Motor neuron (in vitro differentiated cells): Measurements from ENCODE around the gene KANTR. TPM values are rescaled to one million over a fixed set of nuclear protein-coding genes. Genes with fewer than 3 reads are reported as not detected.

Experiments used
- ATAC-seq, 8 experiments: fragments of 200-7000 bp; cut with Tn5 transposase; replicated peaks in 6 of 8; 2 replicates each; pipeline ENCODE4 v1.8.0; 2021; ENCODE audit warnings: mild to moderate bottlenecking in 8 of 8, moderate library complexity in 8 of 8
- H3K27ac ChIP-seq, 2 donors: fragments of 250-450 bp; sonication (Bioruptor Pico); 2 replicates each; pipeline ENCODE4 v1.9.0; 2021; ENCODE audit warnings: antibody characterized with exemption in 2 of 2, mild to moderate bottlenecking in 2 of 2, moderate library complexity in 1 of 2
- H3K4me1 ChIP-seq, 2 donors: fragments of 250-450 bp; sonication (Bioruptor Pico); replicated peaks in 1 of 2; 2 replicates each; pipeline ENCODE4 v1.6.1; 2021; ENCODE audit warnings: antibody characterized with exemption in 2 of 2, mild to moderate bottlenecking in 2 of 2, moderate library complexity in 1 of 2
- H3K4me3 ChIP-seq, 5 donors: fragments of 250-450 bp; sonication (Bioruptor Pico); 2 replicates each; pipeline ENCODE4 v1.9.0; 2021; ENCODE audit warnings: antibody characterized with exemption in 5 of 5, mild to moderate bottlenecking in 5 of 5, moderate library complexity in 4 of 5
- WGBS, 10 experiments: fragments of 450-650 bp; shearing (Covaris generic); methylation state at CpG; one replicate each; pipeline ENCODE4 v1.0.0; 2022; 5-methylcytosine and 5-hydroxymethylcytosine counted together
- in situ Hi-C, 9 experiments: fragments of 400-800 bp; cut with MboI; loops; one replicate each; pipeline ENCODE4 v1.15.0; 2021; ENCODE audit warnings: low sequenced_read_pairs in 9 of 9, low pct_unique_long_range_greater_than_20kb in 2 of 9; ENCODE audit not compliant: unreplicated experiment in 9 of 9
- total RNA-seq, 8 experiments: library from RNA; unstranded; fragments of 300-600 nt; gene quantifications; 2 replicates each; pipeline versions ENCODE4 v1.2.3 to v1.2.4, GENCODE V29; 2022

The KANTR gene, protein sequence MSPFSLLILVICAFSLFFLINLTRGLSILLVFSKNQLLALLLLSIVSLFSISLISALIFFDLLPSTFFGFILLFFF
- 10 to 100 TPM in 6 of 8 experiments, 1 to 10 TPM in 2; 7.0 to 26.9 (median 18.3) TPM for total RNA-seq

DNA sequence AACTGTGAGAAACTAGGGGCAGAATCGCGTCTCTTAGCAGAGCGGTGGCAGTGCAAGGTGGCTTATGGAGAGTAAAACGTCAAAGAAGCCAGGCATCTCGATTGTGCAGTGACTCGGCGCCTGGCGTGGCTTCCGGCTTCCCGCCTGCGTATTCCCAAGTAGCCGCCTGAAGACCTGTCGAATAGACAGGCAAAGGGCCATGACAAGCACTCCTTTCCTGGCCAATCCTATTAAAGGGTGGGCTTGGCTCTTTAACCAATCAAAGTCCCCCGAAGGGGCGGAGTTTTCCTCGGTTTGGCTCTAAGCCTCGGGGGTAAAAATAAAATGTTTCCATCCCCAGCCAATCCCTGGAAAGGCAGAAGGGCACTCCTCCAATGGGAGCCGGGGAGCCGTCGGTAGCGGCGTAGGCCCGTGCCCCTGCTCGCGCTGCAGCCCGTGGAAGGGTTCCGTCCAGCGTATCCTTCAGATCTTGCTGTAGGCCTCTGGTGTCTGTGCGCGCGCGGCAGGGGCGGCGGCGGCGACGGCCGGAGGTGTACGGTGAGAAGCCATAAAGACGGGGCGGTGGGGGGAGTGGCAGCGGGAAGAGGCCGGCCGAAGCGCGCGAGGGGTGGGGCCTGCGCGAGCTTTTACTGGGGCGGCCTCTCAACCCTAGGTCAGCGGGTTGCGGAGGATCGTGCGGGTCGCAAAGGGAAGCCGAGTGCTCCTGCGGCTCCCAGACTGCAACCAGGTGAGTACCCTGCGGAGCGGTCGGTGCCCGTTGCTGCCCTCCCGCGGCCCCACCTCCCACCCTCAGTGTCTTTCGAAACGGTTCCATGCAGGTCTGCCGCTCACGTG lies at the start of gene KANTR:
KANTR (plus strand) TSS at position 395 of the 834 bp plus-strand sequence. CDS start 30,131 bp downstream, outside the sequence.
- peak within 1 kb of the TSS; percentile 45 to 84 (median 56) for H3K4me3 ChIP-seq
- H3K27ac ChIP-seq = peak within 1 kb of the TSS; percentile 79 to 85
- in situ Hi-C loops = no loop called here
- no peaks in the 10 kb centered on the region for H3K4me1 ChIP-seq
- peak; percentile 81 to 93 (median 90) for ATAC-seq
- WGBS, 10 experiments = 19% methylated on average over 7 of the region's 67 CpGs; no CpG with 5 or more reads in 9 of the 10 experiments

GRCh38 chrX:53044995-53045394 lies 48.9 kb upstream of the KANTR start:
- ATAC-seq = no peak
- no peak overlapping the region for H3K4me3 ChIP-seq
- 33 to 100% (median 63%) methylated on average over 2 to 5 of the region's 5 CpGs; no CpG with 5 or more reads in 5 of the 10 experiments for WGBS, 10 experiments
- H3K27ac ChIP-seq = no peak overlapping the region
- H3K4me1 ChIP-seq = peaks cover 3 to 7% of the 10 kb centered on the region in 2 donors
- in situ Hi-C loops = no loop called here

- in situ Hi-C loops = no loop called here
- no peak for ATAC-seq
- H3K27ac ChIP-seq = no peak overlapping the region
- no peak overlapping the region for H3K4me3 ChIP-seq
- peaks cover 7 to 9% of the 10 kb centered on the region in 2 donors for H3K4me1 ChIP-seq
- WGBS, 10 experiments = 78 to 100% (median 100%) methylated on average over 1 to 4 of the region's 6 CpGs; no CpG with 5 or more reads in 7 of the 10 experiments
Observed at GRCh38 chrX:53047228-53047627, 46.7 kb upstream of the KANTR start.

GRCh38 chrX:53048169-53049126 lies 45.5 kb upstream of the KANTR start, which contains the start of gene GPR173:
TSS of gene GPR173 (plus strand) at chrX:53048789. CDS start at chrX:53076622, 27,833 bp downstream.
- Histone ChIP-seq H3K27ac (peak within 1 kb of the TSS; percentile 99), H3K4me1 (peaks cover 7 to 16% of the 10 kb centered on the region in 2 donors), H3K4me3 (peak within 1 kb of the TSS; percentile 88 to 99 (median 93))
- ATAC-seq = peak; percentile 82 to 94 (median 92)
- in situ Hi-C loops = no loop called here
- WGBS, 10 experiments = 17% methylated on average over 1 of the region's 38 CpGs; no CpG with 5 or more reads in 9 of the 10 experiments

- Histone ChIP-seq H3K4me3 (peak overlapping the region; percentile 88 to 99 (median 93)), H3K4me1 (peaks cover 7 to 20% of the 10 kb centered on the region in 2 donors), H3K27ac (peak overlapping the region; percentile 99)
- peak in 3 of 8 experiments; percentile 4 to 9 (median 5) for ATAC-seq
- in situ Hi-C loops = no loop called here
- WGBS, 10 experiments = no CpG with 5 or more reads among the region's 8 CpGs
Observed at GRCh38 chrX:53049127-53049517, 44.8 kb upstream of the KANTR start.

- in situ Hi-C loops = no loop called here
- Histone ChIP-seq H3K4me1 (peaks cover 7 to 20% of the 10 kb centered on the region in 2 donors), H3K27ac (no peak overlapping the region), H3K4me3 (peak overlapping the region; percentile 88 to 99 (median 93))
- no peak for ATAC-seq
- 80% methylated on average over 1 of the region's 6 CpGs; no CpG with 5 or more reads in 9 of the 10 experiments for WGBS, 10 experiments
Observed at GRCh38 chrX:53050841-53051240, 43.1 kb upstream of the KANTR start.

DNA sequence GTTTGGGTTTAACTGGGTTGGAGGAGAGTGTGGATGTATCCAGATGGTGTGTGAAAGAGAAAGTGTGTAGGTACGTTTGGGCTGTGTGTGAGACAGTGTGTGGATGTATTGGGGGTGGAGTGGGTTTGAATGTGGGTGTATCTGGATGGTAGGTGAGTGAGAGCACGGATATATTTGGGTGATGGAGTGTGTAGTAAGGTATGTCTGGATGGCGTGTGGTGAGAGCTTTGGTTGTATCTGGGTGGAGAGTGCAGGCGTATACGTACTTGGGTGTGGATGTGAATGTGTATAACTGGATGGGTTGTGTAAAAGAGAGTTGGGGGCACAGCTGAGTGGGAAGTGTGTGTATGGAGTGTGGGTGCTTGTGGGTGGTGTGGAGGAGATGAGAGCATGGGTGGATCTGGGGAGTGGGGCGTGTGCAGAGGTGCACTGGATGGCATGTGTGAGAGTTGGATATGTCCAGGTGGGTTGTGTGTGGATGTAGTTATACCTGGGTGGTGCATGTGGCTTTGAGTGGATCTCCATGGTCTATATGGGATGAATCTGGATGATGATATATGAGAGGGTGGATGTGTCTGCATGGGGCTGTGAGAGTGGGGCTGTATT lies 38.6 kb upstream of the KANTR start:
- in situ Hi-C loops = no loop called here
- H3K4me1 ChIP-seq = peaks cover 4 to 13% of the 10 kb centered on the region in 2 donors
- no peak for ATAC-seq
- no peak overlapping the region for H3K27ac ChIP-seq
- WGBS, 10 experiments = 58 to 100% (median 75%) methylated on average over 1 to 6 of the region's 6 CpGs; no CpG with 5 or more reads in 4 of the 10 experiments
- no peak overlapping the region for H3K4me3 ChIP-seq

DNA sequence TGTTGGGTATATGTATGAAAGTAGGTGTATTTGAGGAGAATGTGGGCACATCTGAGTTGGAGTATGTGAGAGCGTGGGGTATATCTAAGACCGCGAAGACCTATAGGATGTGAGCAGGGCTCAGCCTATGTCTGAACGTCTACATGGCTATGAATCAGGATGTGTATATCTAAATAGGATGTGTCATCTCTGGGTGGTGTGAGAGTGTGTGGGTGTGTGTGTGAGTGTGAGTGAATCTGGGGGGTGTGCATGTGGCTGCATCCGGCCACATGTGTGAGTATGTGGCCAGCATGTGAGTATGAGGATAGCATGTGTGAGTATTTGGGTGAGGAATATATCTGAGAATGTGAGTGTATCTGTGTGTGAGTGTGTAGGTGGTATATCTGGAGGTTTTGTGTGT lies 37.6 kb upstream of the KANTR start:
- peaks cover 0 to 13% of the 10 kb centered on the region in 2 donors for H3K4me1 ChIP-seq
- H3K27ac ChIP-seq = no peak overlapping the region
- WGBS, 10 experiments = 43 to 70% methylated on average over 1 to 2 of the region's 5 CpGs; no CpG with 5 or more reads in 8 of the 10 experiments
- no peak for ATAC-seq
- in situ Hi-C loops = no loop called here
- no peak overlapping the region for H3K4me3 ChIP-seq

DNA sequence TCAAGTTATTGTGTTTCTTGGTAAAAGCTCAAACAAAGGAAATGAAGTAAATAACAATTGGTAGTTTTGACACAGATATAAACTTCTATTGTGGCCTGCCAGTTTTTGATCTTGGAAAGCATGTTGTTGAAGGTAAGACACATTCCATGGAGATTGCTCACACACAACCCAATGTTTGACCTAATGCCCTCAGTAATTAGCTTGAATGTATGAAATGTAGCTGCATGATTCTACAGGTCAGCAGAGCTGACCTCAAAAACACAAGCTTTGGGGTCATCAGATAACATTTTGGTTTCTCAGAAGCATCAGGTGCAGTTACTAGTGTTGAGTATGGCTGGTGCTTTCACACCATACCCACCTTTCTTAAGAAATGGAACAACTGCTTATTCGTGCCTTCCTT lies 28.8 kb upstream of the KANTR start:
- ATAC-seq = no peak
- Histone ChIP-seq H3K4me3 (no peak overlapping the region), H3K4me1 (no peaks in the 10 kb centered on the region), H3K27ac (no peak overlapping the region)
- 33 to 100% (median 40%) methylated on average over 1 of the region's 1 CpG; no CpG with 5 or more reads in 7 of the 10 experiments for WGBS, 10 experiments
- in situ Hi-C loops = no loop called here

DNA sequence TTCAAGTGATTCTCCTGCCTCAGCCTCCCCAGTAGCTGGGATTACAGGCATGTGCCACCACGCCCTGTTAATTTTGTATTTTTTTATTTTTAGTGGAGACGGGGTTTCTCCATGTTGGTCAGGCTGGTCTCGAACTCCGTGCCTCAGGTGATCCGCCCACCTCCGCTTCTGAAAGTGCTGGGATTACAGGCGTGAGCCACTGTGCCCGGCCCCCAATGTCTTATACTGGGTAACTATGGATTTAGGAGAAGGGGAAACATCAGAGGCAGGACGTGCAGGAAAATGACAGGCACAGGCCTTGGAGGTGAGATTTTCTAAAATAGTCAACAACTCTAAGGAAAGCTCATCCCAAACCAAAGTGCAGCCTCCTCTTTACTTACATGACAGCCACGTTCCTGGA lies 22.9 kb upstream of the KANTR start:
- Histone ChIP-seq H3K27ac (no peak overlapping the region), H3K4me3 (no peak overlapping the region), H3K4me1 (peaks cover 10 to 13% of the 10 kb centered on the region in 2 donors)
- in situ Hi-C loops = no loop called here
- WGBS, 10 experiments = 22 to 80% (median 68%) methylated on average over 1 to 10 of the region's 10 CpGs; no CpG with 5 or more reads in 7 of the 10 experiments
- ATAC-seq = no peak

GRCh38 chrX:53071604-53072417 lies 22.1 kb upstream of the KANTR start:
- WGBS, 10 experiments = 0 to 28% (median 5%) methylated on average over 2 to 11 of the region's 31 CpGs; no CpG with 5 or more reads in 5 of the 10 experiments
- ATAC-seq = peak; percentile 60 to 95 (median 75)
- no peak overlapping the region for H3K27ac ChIP-seq
- in situ Hi-C loops = no loop called here
- H3K4me1 ChIP-seq = peaks cover 10 to 13% of the 10 kb centered on the region in 2 donors
- peak overlapping the region in 1 of 5 donors; percentile 26 for H3K4me3 ChIP-seq
